Measurements from ENCODE around the gene VWA8. TPM values are rescaled to one million over a fixed set of nuclear protein-coding genes. Genes with fewer than 3 reads are reported as not detected.
"Not testable (repeated sequence)": the region's sequence is repeated elsewhere in the genome, so short reads cannot be mapped to it uniquely, and the experiment has no call there.

VWA8 gene
- total RNA-seq, 1 experiment from 2014 or later: 20.1 TPM

GRCh38 chr13:41543664-41544300 lies 417.1 kb downstream of the VWA8 start:
- no peak for DNase-seq (ENCODE audit: extremely low read depth, low read depth)

GRCh38 chr13:41542799-41543198 lies 418.1 kb downstream of the VWA8 start:
- not testable (repeated sequence) for DNase-seq (ENCODE audit: extremely low read depth, low read depth)

GRCh38 chr13:41542281-41542680 lies 418.6 kb downstream of the VWA8 start:
- no peak for DNase-seq (ENCODE audit: extremely low read depth, low read depth)

- no peak for DNase-seq (ENCODE audit: extremely low read depth, low read depth)
These were observed 419.6 kb downstream of the VWA8 start for GRCh38 chr13:41541142-41541938.

- not testable (repeated sequence) for DNase-seq (ENCODE audit: extremely low read depth, low read depth)
These were observed 420.7 kb downstream of the VWA8 start for GRCh38 chr13:41540240-41540639.

GRCh38 chr13:41533266-41534052 lies 427.4 kb downstream of the VWA8 start:
- no peak for DNase-seq (ENCODE audit: extremely low read depth, low read depth)

GRCh38 chr13:41528021-41528420 lies 432.9 kb downstream of the VWA8 start:
- no peak for DNase-seq (ENCODE audit: extremely low read depth, low read depth)

- DNase-seq (ENCODE audit: extremely low read depth, low read depth): no peak
These were observed 440.0 kb downstream of the VWA8 start for GRCh38 chr13:41520660-41521630.

GRCh38 chr13:41520016-41520659 lies 440.8 kb downstream of the VWA8 start:
- DNase-seq (ENCODE audit: extremely low read depth, low read depth): no peak

Small RNA genes lying within 50 kb of the gene (small RNA-seq; reads per million reads assigned to genes)
- gene RN7SL515P: 0 to 0.12 reads per million in 2 experiments
- 0 reads per million in 2 experiments for gene RNU6-74P
- 0 reads per million in 2 experiments for gene RPS28P8

Other genes starting within 250 kb of the VWA8 start
- gene DGKH, start 87.5 kb upstream of the VWA8 start, total RNA-seq (2014; rRNA removed; shearing (Covaris generic)): 3.9 and 4.0 TPM in 2 replicates